NCI-H1436 (cell line): ENCODE results near the gene BBS5.
"Not testable (repeated sequence)": the region's sequence is repeated elsewhere in the genome, so short reads cannot be mapped to it uniquely, and the experiment has no call there.

Source experiments
- DNase-seq: peaks from one replicate; lab custom pipeline; 2025; lab: John Stamatoyannopoulos, UW

BBS5 gene

DNA sequence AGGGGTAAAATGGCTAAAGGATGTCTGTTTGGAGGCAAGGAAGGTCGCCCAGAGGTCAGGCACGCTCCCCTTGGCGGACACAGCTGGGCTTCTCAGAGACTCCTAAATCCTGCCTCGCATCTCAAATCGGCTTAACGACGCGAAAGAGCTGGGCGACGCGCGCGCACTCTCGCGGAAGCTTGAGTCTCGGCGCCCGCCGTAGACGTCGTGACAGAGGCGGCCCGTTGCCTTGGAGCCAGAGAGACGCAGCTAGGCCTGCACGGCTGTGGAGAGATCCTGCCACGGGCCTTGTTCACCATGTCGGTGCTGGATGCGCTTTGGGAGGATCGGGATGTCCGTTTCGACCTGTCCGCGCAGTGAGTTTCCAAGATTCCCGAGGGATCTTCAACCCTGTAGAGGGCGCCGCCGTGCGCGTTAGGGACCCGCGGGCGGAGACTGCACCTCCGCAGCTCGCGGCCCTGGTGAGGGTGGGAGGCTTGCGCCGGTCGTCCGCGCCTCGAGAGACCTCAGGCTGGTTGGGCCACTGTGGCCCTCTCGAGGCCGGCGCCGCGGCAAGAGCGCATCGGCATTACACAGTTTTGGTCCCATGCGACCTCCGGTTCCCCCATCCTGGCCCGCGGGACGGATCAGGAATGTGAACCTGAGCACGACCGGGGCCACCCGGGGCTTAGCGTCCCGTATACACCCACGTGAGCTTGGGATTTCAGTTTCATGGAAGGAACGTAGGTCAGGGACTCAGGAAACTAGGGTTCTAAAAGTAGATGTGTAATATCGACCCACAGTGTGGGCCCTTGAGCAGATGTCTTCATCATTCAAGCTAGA lies at the start of gene BBS5:
Gene BBS5, plus strand, starts transcription at position 238 of the 822 bp plus-strand sequence. Its CDS starts 60 bp downstream, at position 298.
- peak; percentile 76 for DNase-seq

DNA sequence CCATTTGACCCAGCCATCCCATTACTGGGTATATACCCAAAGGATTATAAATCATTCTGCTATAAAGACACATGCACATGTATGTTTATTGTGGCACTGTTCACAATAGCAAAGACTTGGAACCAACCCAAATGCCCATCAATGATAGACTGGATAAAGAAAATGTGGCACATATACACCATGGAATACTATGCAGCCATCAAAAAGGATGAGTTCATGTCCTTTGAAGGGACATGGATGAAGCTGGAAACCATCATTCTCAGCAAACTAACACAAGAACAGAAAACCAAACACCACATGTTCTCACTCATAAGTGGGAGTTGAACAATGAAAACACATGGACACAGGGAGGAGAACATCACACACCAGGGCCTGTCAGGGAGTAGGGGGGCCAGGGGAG lies 47.5 kb upstream of the BBS5 start:
- not testable (repeated sequence) for DNase-seq

DNA sequence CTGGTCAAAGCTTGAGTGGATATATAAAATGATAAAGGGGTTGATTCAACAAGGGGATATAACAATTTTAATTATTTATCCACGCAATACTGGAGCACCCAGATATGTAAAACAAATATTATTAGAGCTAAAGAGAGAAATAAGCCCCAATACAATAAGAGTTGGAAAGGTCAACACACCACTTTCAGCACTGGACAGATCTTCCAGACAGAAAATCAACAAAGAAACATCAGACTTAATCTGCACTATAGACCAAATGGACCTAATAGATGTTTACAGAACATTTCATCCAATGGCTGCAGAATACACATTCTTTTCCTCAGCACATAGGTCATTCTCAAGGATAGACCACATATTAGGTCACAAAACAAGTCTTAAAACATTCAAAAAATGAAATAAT lies 45.1 kb upstream of the BBS5 start:
- not testable (repeated sequence) for DNase-seq

DNA sequence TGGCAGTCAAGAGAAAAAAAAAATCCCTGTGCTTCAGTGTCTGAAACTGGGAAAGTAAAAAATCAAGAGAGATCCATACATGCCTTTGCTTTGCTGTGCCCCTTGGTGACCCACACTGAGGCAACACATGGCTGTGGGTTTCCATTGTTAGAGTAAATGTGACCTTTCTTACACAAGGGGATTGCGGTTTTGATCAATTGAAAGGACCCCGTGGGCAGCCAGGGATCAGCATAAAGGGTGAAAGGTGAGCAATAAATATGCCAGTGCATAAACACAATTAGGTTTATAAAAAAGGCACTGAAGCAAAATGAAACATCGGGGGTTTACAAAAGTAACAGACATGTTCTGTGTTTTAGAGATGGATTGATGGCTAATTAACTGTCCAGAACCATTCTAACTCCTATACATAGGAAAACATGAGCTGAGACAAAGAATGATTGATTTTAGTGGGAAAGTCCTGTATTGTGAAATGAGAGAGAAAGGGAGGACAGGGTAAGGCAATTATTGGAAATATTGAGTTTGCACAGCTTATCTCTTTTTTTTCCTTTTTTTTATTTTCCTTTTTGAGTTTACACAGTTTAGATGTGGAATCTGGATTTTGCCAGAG lies 40.7 kb upstream of the BBS5 start:
- no peak for DNase-seq

DNA sequence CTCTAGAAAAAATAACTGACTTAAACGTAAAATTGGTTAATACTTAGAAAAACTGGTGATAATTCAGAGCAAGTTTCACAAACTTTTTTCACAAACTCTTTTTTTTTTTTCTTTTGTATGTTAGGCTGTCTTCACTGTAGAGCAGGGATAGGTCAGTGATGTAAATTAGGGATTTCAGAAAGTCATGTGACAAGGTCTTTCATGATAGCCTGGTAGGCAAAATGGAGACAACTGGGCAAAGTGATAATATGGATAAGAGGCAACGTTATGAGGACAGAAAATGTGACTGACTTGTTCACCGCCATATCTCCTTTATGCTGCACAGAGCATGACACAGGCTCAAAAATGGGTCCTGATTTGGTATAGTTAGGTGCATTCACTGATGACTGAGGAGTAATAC lies 39.4 kb upstream of the BBS5 start:
- DNase-seq = no peak

DNA sequence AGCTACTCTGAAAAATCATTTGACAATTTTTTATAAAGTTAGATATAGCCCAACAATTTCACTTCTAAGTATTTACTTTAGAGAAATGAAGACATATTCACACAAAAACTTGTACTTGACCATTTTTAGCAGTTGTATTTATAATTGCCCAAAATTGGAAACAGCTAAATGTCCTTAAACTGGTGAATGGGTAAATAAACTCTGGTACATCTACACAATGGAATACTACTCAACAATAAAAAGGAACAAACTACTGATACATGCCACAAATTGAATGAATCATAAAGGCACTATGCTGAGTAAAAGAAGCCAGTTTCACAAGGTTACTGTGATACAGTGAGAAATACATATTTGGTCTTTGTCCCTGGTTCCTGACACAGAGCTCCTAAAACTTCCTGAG lies 32.8 kb upstream of the BBS5 start:
- no peak for DNase-seq

DNA sequence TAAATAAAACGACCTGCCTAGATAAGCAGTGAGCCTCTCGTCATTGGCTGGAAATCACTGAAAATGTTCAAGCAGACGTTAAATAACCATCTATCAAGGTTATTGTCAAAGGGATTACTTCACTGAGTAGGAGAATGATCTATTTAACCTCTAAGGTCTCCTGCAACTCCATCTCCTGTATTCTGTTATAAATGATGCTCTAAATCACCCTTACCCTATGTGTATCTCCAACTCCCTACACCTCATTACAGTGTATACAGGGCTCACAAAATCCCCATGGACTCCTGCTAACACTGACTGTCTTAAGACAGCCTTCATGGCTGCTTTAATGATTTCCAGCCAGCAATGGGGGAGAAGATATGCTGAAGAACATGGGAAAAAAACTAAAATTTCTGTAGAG lies 31.0 kb upstream of the BBS5 start:
- DNase-seq = no peak

DNA sequence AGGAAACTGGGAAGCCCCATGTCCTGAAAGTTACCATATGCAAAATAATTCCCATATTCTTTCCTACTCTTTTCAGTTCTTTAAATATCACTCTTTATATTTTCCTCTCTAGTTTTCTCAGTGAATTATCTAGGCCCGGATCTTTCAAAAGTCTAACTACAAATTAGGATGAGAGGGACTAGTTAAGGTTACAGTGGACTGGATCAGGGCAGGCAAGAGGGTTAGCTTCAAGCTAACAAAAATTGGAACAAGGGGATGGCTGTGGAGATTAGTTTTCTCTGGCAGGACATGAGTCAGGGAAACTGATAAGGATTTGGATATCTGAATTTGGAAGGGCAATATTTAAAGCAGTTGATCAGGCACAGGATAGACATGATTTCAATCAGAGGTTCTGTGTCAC lies 30.4 kb upstream of the BBS5 start:
- no peak for DNase-seq

DNA sequence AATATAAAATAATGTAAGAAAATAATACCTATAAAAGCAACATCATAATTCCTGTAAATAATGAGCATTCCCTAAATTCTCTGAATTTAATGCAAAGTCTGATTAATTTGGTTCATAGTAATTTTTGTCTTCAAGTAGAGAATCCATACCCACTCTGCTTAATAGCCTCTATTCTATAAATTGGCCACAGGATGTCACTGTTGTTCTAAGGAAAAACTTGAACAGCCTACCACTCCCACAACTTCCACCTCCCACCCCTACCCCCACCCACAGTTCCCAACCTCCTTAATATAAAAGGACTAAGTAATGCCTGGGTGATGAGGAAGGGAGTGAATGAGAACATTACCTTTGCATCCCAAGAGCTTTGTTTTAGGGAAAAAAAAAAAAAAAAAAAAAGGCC lies 27.2 kb upstream of the BBS5 start:
- peak; percentile 56 for DNase-seq

DNA sequence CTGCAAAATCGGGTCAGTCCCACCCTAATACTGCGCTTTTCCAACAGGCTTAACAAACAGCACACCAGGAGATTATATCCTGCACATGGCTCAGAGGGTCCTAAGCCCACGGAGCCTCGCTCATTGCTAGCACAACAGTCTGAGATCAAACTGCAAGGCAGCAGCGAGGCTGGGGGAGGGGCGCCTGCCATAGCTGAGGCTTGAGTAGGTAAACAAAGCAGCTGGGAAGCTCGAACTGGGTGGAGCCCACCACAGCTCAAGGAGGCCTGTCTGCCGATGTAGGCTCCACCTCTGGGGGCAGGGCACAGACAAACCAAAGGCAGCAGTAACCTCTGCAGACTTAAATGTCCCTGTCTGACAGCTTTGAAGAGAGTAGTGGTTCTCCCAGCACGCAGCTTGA lies 26.2 kb upstream of the BBS5 start:
- DNase-seq = not testable (repeated sequence)

DNA sequence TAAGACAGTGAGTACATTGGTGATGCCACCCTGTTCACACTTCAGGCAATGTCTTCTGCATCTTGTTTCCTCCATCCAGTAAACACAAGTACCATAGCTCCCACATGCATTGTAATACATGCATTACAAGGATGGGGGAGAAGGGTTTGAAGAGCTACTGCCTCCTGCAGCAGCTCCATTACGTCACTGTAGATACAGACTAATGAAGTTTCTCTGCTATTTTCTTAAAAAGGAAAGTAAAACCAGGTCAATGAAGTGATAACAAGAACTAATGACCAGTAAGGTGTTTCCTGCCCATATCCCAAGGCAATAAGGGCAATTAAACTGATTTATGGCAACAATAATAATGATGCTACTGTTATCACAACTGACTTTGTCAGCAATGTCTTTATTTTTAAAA lies 18.2 kb upstream of the BBS5 start:
- no peak for DNase-seq

DNA sequence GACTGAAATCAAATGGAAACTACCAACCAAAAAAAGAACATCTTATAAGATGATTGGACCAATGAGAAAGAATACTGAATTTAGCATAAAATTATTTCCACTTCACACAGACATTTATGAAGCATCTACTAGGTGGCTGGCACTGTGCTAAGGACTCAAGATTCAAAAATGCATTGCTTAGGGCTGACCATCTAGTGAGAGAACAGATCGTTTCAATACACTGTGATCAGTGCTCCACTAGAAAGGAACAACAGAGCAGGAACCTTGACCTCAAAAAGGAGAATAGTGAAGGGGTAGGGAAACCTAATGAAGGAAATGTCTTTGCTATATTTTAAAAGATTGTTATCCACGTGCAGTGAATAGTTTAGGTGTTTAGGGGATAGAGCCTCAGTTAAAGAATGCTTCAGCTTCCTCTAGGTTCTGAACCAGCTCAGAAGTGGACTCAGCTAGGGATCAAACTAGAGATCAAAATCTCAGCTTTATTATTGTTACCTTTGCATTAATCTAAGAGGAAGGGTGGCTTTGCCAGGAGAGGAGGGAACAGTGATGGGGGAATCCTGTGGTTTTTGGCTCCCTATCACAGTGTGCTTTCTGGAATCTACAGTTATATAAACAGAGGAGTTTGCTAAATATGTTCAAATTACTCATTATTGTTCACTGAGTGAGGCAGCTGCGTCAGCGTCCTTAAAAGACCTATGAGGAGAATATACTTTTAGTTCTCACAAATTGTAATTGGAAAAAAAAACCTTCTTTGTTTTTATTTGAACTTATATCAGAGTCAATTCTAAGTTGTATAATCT lies 16.2 kb upstream of the BBS5 start:
- DNase-seq = no peak

DNA sequence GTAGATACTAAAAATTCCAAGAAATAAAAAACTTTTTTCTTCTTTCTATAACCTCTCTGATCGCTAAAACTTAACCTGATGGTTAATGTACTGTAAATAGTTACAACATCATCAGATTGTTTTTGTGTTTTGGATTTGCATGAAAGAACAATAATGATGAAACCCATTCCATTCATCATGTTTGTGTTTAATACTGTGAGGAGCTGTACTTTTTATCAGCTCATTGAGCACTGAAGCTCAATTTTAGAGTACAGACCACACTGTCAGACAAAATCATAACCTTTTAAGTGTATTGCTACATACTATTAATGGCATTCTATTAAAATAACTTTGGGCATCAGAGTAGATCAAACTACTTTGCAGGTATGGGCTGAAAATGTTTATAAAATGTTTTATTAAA lies 14.8 kb upstream of the BBS5 start:
- DNase-seq = no peak

DNA sequence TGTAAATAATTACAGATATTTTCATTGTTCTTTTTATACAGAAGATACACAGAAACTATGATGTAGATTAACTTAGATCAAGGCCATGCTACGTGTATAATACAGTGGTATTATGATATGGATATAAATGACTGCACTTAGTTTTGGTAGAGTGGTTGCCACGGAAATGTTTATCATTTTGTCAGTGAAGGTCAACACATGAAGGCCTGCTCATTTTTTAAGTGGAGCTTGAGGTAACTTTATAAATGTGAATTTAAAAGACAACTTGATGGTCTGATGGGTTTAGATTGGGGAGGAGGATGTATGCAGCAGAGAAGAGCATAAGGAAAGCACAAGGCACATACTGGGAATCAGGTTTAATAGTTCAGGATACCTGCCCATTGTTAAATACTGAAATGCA lies 14.4 kb upstream of the BBS5 start:
- no peak for DNase-seq

DNA sequence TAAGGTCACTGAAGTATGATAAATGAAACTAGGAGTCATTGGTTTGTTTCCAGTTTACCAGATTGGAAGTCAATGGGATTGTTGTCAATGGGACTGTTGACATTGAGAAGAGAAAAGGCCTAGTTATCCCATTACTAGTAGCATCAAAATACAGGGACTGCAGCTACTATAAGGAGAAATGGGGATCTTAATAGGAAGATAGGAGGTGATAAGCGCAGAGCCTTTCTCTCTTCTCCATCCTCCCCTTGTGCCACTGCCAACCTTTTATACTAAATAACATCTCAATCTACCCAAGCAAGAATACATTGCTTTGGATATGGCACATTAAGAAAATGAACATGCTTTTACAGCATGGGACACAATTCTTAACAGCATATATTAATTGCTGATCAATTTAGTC lies 10.5 kb upstream of the BBS5 start:
- no peak for DNase-seq

DNA sequence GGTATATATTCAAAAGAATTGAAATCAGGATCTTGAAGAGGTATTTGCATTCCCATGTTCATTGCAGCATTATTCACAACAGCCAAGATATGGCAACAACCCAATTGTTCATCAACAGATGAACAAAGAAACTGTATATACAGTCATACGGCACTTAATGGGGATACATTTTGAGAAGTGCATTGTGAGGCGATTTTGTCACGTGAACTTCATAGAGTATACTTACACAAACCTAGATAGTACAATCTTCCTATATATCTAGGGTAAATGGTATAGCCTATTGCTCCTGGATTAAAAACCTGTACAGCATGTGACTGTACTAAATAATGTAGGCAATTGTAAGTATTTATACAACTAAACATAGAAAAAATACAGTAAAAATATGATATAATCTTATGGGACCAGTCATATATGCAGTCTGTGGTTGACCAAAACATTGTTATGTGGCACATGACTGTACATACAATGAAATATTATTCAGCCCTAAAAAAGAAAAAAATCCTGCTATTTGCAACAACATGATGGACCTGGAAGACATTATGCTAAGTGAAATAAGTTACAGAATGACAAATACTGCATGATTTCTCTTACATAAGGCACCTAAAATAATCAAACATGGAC lies 9.2 kb upstream of the BBS5 start:
- DNase-seq = no peak

DNA sequence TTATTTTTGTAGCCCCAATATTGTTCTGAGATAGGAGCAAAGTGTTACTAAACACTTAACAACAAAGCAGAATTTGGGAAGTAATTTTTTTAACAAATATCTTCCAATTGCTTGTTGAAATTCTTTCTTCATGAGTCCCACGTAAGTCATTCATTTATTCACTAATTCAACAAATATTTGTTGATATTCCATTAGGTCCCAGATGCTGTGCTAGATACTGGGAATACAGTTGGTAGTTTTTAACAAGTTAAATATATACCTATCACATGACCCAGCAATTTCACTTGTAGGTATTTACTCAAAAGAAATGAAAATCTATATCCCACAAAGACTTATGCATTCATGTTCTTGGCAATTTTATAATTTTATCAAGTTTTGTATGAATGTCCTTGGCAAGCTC lies 7.0 kb upstream of the BBS5 start:
- no peak for DNase-seq

DNA sequence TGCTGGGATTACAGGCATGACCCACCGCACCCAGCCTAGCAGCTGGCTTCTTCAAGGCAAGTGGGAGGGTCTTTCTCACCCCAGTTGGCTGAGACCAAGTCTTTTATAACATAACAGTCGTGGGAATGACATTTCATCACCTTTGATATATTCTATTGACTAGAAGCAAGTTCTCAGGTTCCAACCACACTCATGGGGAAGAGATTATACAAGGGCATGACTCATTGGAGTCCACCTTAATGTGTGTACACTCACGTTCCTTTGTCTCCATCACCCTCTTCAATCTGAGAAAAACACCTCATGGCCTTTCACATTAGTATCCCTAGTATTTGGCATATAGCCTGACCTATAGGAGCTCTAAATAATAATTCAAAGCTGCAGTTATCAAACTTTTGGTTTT lies 2.8 kb upstream of the BBS5 start:
- DNase-seq = no peak

DNA sequence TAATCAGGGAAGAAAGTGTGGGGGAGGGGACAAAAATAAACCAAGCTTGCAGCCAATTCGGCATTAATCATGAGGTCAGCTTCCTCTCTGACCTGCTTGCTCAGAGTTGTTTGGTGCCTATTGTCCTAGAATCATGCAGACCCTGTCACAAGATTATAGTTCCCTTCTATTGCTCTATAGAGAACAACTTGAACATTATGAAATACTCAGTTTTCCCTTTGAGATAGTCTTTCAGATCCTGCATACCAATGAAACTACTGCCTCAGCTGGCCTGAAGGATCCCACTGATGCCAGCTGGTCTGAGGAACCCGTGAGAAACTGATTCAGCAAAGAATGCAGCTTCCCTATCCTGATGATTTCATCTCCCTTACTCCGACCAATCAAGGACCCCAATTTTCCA lies 955 bp upstream of the BBS5 start:
- no peak for DNase-seq

DNA sequence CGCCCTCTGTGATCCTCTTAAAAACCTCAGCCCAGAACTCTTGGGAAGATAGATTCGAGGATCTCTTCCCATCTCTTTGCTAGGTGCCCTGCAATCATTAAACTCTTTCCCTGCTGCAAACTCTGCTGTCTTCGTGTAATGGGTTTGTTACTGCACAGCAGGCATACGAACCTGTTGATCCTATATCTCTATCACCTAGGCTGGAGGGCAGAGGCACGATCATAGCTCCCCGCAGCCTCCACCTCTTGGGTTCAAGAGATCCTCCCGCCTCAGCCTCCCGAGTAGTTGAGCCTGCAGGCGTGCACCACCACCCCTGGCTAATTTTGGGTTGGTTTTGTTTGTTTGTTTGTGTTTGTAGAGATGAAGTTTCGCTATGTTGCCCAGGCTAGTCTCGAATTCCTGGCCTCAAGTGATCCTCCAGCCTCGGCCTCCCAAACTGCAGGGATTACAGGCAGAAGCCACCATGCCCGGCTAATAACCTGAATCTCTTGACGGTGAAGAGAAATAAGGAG lies 493 bp upstream of the BBS5 start:
- DNase-seq = no peak

DNA sequence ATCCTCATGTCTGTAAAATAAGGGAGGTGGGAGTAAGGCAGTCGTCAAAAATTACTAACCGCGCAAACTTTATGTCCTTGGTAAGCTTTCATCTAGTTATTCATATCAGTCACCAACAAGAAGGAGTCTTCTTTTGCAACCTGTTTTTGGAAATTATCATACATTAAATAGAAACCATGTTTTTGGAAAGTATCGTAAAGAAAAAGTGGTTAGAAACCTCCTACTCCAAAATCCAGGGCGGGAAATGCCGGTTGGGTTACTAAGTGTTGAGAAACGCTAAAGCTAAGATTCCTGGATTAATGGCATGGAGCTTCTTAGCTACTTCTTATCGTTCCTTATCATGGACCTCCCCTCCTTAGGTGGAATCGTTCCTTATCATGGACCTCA lies 778 bp downstream of the BBS5 start:
- no peak for DNase-seq

DNA sequence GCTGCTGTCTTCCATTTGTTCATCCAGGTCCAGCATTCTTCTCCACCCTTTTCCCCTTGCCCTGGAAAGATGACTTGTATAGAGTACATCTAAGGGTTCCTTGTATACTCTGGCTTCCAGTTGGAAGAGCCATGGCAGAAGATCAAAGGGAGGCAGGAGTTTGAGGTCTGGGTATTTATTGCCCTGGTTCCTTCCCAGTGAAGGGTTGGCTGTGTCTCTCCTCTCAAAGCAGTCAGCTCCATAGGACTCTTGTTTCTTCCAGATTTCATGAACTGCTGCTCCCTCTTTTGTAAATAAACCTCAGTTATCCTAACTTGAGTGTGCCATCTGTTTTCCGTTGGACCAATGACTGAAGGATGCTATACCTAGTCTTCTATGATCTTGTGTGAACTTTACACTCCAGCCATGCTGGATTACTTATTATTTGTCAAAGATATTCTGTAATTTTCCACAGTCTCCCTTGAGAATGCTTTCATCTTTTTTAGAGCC lies 6.4 kb downstream of the BBS5 start:
- no peak for DNase-seq
